Panc1 (cell line): ENCODE data around the gene MFAP5. TPM values are rescaled to one million over a fixed set of nuclear protein-coding genes. Genes with fewer than 3 reads are reported as not detected.

Source experiments
- ATAC-seq: fragments of 200-7000 bp; cut with Tn5 transposase; 2 replicates; pipeline ENCODE4 v1.9.1; 2020; ENCODE audit warnings: mild to moderate bottlenecking, moderate library complexity
- BruUV-seq: library from RNA; stranded (reverse); fragments of 400-500 nt; replicated peaks from 2 replicates; lab custom pipeline; 2021; lab: Mats Ljungman, UMichigan
- CTCF ChIA-PET: fragments of 300-600 bp; sonication (Branson Sonifier 250); formaldehyde crosslinking; loops from one replicate; lab custom pipeline; 2022; ENCODE audit warnings: antibody characterized with exemption; lab: Charles Lee
- POLR2A ChIA-PET: fragments of 300-600 bp; sonication (Branson Sonifier 250); formaldehyde crosslinking; loops from one replicate; lab custom pipeline; 2022; ENCODE audit warnings: antibody characterized with exemption; lab: Charles Lee
- DNase-seq: peaks from one replicate; pipeline ENCODE4 v3.0.0-alpha.2; 2010; ENCODE audit warnings: low read depth, low spot score
- H3K27ac ChIP-seq: 2 replicates; pipeline ENCODE4 v1.5.1; 2011; ENCODE audit warnings: mild to moderate bottlenecking, low read length, inconsistent platforms
- H3K27me3 ChIP-seq: fragments of 200-500 bp; sonication (Bioruptor generic); 2 replicates; pipeline ENCODE4 v1.6.0; 2014; ENCODE audit warnings: low read length, inconsistent platforms; ENCODE audit not compliant: control insufficient read depth, insufficient read depth
- H3K36me3 ChIP-seq: fragments of 200-500 bp; sonication (Bioruptor generic); 2 replicates; pipeline ENCODE4 v1.5.1; 2014; ENCODE audit warnings: inconsistent platforms, mild to moderate bottlenecking, low read length, moderate library complexity; ENCODE audit not compliant: control insufficient read depth, insufficient read depth
- H3K4me1 ChIP-seq: 2 replicates; pipeline ENCODE4 v1.5.1; 2011; ENCODE audit warnings: inconsistent platforms, mild to moderate bottlenecking, low read length, moderate library complexity; ENCODE audit not compliant: control insufficient read depth, insufficient read depth
- H3K4me3 ChIP-seq, 2 experiments: 2 replicates each; pipeline ENCODE4 v1.5.1; 2011 to 2012; ENCODE audit warnings: low read depth in 2 of 2, low read length in 2 of 2, mild to moderate bottlenecking in 2 of 2, inconsistent platforms in 1 of 2, moderate library complexity in 1 of 2
- H3K9me3 ChIP-seq: fragments of 200-500 bp; sonication (Bioruptor generic); 2 replicates; pipeline ENCODE4 v1.5.1; 2014; ENCODE audit warnings: low read depth, mild to moderate bottlenecking, inconsistent platforms, low read length, moderate library complexity; ENCODE audit not compliant: control insufficient read depth, insufficient read depth
- POLR2AphosphoS5 ChIP-seq: IDR thresholded peaks from 2 replicates; pipeline ENCODE4 v1.6.1; 2012; ENCODE audit warnings: mild to moderate bottlenecking, low read depth, low read length, moderate library complexity
- REST ChIP-seq, 2 experiments: IDR thresholded peaks; 2 replicates each; pipeline ENCODE4 v1.6.1; 2011 to 2012; ENCODE audit warnings: low read depth in 2 of 2, control low read depth in 1 of 2, low read length in 1 of 2, mild to moderate bottlenecking in 1 of 2, moderate library complexity in 1 of 2; ENCODE audit not compliant: insufficient read depth in 1 of 2
- SIN3A ChIP-seq: IDR thresholded peaks from 2 replicates; pipeline ENCODE4 v1.6.1; 2012; ENCODE audit warnings: low read depth, mild to moderate bottlenecking, low read length, moderate library complexity, borderline replicate concordance; ENCODE audit not compliant: insufficient read depth
- TCF7L2 ChIP-seq: IDR thresholded peaks from 2 replicates; pipeline ENCODE4 v1.6.1; 2011; ENCODE audit warnings: mild to moderate bottlenecking, low read depth, low read length, inconsistent platforms
- in situ Hi-C: cut with HindIII; loops from 2 replicates; pipeline ENCODE4 v1.10.0; 2016; ENCODE audit warnings: low sequenced_read_pairs, low pct_unique_long_range_greater_than_20kb
- intact Hi-C: fragments of 100-400 bp; cut with micrococcal nuclease; formaldehyde crosslinking; loops from one replicate; pipeline ENCODE4 v1.10.0; 2022; ENCODE audit not compliant: unreplicated experiment
- total RNA-seq: library from RNA; stranded (reverse); gene quantifications from one replicate; pipeline ENCODE4 v1.2.1, GENCODE V29; 2021; ENCODE audit not compliant: unreplicated experiment
- TF ChIP-seq, protein P1 (sequence below): fragments of 450-650 bp; IDR thresholded peaks from 2 replicates; pipeline ENCODE4 v1.5.1; 2017; ENCODE audit warnings: mild to moderate bottlenecking

The MFAP5 gene
- total RNA-seq, 1 experiment from 2014 or later: not detected

GRCh38 chr12:8630131-8630530 lies 32.5 kb downstream of the MFAP5 start:
- Histone ChIP-seq H3K27ac (no peak overlapping the region), H3K27me3 (no peaks in the 10 kb centered on the region), H3K4me1 (no peaks in the 10 kb centered on the region), H3K36me3 (no peaks in the 10 kb centered on the region), H3K4me3 (no peak overlapping the region), H3K9me3 (no peaks in the 10 kb centered on the region)
- intact Hi-C loops: no loop called here
- ChIA-PET POLR2A (no interaction called here), CTCF (no interaction called here)
- no peak for ATAC-seq
- BruUV-seq: no TSS peak
- in situ Hi-C loops: no loop called here
- no peak for DNase-seq
- TF ChIP-seq, protein P1, sequence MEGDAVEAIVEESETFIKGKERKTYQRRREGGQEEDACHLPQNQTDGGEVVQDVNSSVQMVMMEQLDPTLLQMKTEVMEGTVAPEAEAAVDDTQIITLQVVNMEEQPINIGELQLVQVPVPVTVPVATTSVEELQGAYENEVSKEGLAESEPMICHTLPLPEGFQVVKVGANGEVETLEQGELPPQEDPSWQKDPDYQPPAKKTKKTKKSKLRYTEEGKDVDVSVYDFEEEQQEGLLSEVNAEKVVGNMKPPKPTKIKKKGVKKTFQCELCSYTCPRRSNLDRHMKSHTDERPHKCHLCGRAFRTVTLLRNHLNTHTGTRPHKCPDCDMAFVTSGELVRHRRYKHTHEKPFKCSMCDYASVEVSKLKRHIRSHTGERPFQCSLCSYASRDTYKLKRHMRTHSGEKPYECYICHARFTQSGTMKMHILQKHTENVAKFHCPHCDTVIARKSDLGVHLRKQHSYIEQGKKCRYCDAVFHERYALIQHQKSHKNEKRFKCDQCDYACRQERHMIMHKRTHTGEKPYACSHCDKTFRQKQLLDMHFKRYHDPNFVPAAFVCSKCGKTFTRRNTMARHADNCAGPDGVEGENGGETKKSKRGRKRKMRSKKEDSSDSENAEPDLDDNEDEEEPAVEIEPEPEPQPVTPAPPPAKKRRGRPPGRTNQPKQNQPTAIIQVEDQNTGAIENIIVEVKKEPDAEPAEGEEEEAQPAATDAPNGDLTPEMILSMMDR: no peak
- TF ChIP-seq POLR2AphosphoS5: no peak
- TF ChIP-seq TCF7L2: no peak
- TF ChIP-seq REST (IDR thresholded peaks at IDR 0.05; ENCODE audit: insufficient read depth in 1 of 2, low read depth in 2 of 2, low read length in 1 of 2): no peak
- no peak for TF ChIP-seq SIN3A

DNA sequence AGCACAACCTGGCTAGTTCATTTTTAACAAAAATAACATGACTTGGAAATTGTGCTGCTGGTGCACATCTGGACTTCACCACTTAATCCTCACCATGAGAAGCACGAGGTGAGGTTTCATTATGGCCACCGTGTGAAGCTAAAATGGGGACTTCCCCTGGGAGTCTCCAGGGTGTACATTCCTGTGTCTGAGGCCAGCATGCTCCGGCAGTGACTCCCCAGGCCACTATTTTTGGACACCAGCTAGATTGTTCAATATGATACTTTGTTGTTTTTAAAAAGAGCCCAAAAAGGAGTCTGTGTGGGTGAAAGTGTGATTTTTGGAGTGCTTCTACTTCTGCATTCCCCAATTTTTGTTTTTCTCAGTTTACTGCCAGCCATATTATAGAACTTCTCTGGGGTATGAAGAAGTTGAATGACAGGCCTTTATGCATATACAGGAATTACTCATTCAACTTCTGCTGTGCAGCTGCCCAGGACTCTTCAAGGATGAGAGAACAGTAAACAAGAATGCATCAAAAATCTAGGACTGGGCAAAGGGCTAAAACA lies 33.1 kb downstream of the MFAP5 start:
- in situ Hi-C loops: no loop called here
- TF ChIP-seq TCF7L2: no peak
- no peak for TF ChIP-seq REST (IDR thresholded peaks at IDR 0.05; ENCODE audit: insufficient read depth in 1 of 2, low read depth in 2 of 2, low read length in 1 of 2)
- no peak for TF ChIP-seq SIN3A
- TF ChIP-seq POLR2AphosphoS5: no peak
- TF ChIP-seq, protein P1: no peak
- Histone ChIP-seq H3K27ac (no peak overlapping the region), H3K4me1 (no peaks in the 10 kb centered on the region), H3K9me3 (no peaks in the 10 kb centered on the region), H3K36me3 (no peaks in the 10 kb centered on the region), H3K27me3 (no peaks in the 10 kb centered on the region), H3K4me3 (no peak overlapping the region)
- ChIA-PET CTCF (no interaction called here), POLR2A (no interaction called here)
- ATAC-seq (no peak), DNase-seq (no peak)
- intact Hi-C loops: no loop called here
- no TSS peak for BruUV-seq
